ENCODE data around the gene HOXA7. TPM values are rescaled to one million over a fixed set of nuclear protein-coding genes. Genes with fewer than 3 reads are reported as not detected.

HOXA7 gene
- total and polyA plus RNA-seq, 2 of the 8 experiments (the other 6 are each of a cell fraction or from before 2014, with no cell fraction given) = 0.03 TPM; not detected in 1

- no peak overlapping the region for H3K4me2 ChIP-seq (ENCODE audit: insufficient read depth in 1 of 2, low read depth in 2 of 2, low read length in 2 of 2)
- no peak overlapping the region for H2AFZ ChIP-seq (ENCODE audit: low read length)
- peaks cover 100% of the 10 kb centered on the region in 4 experiments for H3K27me3 ChIP-seq (replicated peaks in 1 of 4; ENCODE audit: control insufficient read depth in 3 of 4, extremely low read depth in 1 of 4, insufficient read depth in 3 of 4, low read length in 3 of 4)
- H3K36me3 ChIP-seq (ENCODE audit: control insufficient read depth in 2 of 4, insufficient read depth in 4 of 4, low read length in 3 of 4) = no peaks in the 10 kb centered on the region
- H3K4me1 ChIP-seq (replicated peaks in 1 of 4; ENCODE audit: control insufficient read depth in 3 of 4, insufficient read depth in 4 of 4, low read length in 3 of 4) = 0 out of 7 replicates have a peak, but pooled peaks cover 0 to 2% (median 0%) of the 10 kb centered on the region in 4 experiments
- FAIRE-seq = no peak
- H4K5ac ChIP-seq (ENCODE audit: insufficient read length, low read depth, low read length) = no peak overlapping the region
- H3K18ac ChIP-seq (ENCODE audit: extremely low read depth, low read length) = no peak overlapping the region
- no peak overlapping the region for H3K14ac ChIP-seq (ENCODE audit: insufficient read length)
- CTCF ChIA-PET (ENCODE audit: partially characterized antibody) = interaction anchor here (0.9 to 1.4 kb wide), 4 partner anchors 18 to 37 kb away, joined by 3 to 4 read pairs (median 3); no protein-coding TSS in a partner anchor
- peak overlapping the region; percentile 35; the same call in 1 of the 2 replicates for H2BK12ac ChIP-seq (ENCODE audit: low read depth, low read length)
- no peak overlapping the region for H2BK20ac ChIP-seq (ENCODE audit: low read length)
- H3K9me3 ChIP-seq (ENCODE audit: insufficient read depth in 2 of 2, low read depth in 1 of 2, low read length in 1 of 2) = no peaks in the 10 kb centered on the region
- H4K8ac ChIP-seq (ENCODE audit: extremely low read depth, insufficient read depth, low read length) = no peak overlapping the region
- no peak overlapping the region for H3K9ac ChIP-seq (replicated peaks in 1 of 4; ENCODE audit: extremely low read depth in 1 of 4, low read depth in 3 of 4, low read length in 3 of 4)
- no peaks in the 10 kb centered on the region for H3K79me2 ChIP-seq (ENCODE audit: control insufficient read depth in 1 of 2, insufficient read depth in 2 of 2, low read length in 2 of 2)
- H4K20me1 ChIP-seq (replicated peaks in 1 of 2; ENCODE audit: control insufficient read depth in 1 of 2, insufficient read depth in 2 of 2, low read length in 2 of 2) = peaks cover 18 to 29% of the 10 kb centered on the region in 2 experiments
- H3K79me1 ChIP-seq (ENCODE audit: low read depth, low read length) = no peaks in the 10 kb centered on the region
- H4K91ac ChIP-seq (replicated peaks; ENCODE audit: insufficient read length, low read length) = no peak overlapping the region
- peak in 1 of 2 experiments; percentile 45 for DNase-seq (ENCODE audit: low read depth in 1 of 2, low spot score in 2 of 2)
- no peak overlapping the region for H3K27ac ChIP-seq (ENCODE audit: low read depth, low read length)
- WGBS, 2 experiments (ENCODE audit: extremely low coverage in 1 of 2, insufficient coverage in 1 of 2, insufficient read length in 1 of 2, insufficient replicate concordance in 2 of 2, low coverage in 1 of 2, low lambda C conversion rate in 2 of 2, missing lambda C conversion rate in 1 of 2) = 10% methylated on average over 43 of the region's 43 CpGs; no CpG with 5 or more reads in 1 of the 2 experiments
- H2BK15ac ChIP-seq (ENCODE audit: low read length) = no peak overlapping the region
- TF ChIP-seq SUZ12 (IDR thresholded peaks at IDR 0.05; ENCODE audit: low read length) = peak; percentile 76
- no peak for TF ChIP-seq FOSL1 (IDR thresholded peaks at IDR 0.05; ENCODE audit: insufficient read depth, low read depth, low read length)
- no peak for TF ChIP-seq POLR2A (IDR thresholded peaks at IDR 0.05; ENCODE audit: control extremely low read depth in 1 of 2, low read depth in 2 of 2, low read length in 2 of 2)
- TF ChIP-seq EZH2 (IDR thresholded peaks at IDR 0.05; ENCODE audit: low read depth, low read length, severe bottlenecking) = peak; percentile 82
- TF ChIP-seq RNF2 (IDR thresholded peaks at IDR 0.05; ENCODE audit: borderline replicate concordance, low read depth, low read length, missing control alignments, poor library complexity, severe bottlenecking) = peak; percentile 86
- TF ChIP-seq EGR1 (IDR thresholded peaks at IDR 0.05; ENCODE audit: borderline replicate concordance, low read depth, low read length) = no peak
- peak; percentile 97; the same call in 1 of the 2 replicates for TF ChIP-seq CBX8 (IDR thresholded peaks at IDR 0.05; ENCODE audit: borderline replicate concordance, low read depth, low read length)
- H3K23ac ChIP-seq (ENCODE audit: insufficient read length) = no peak overlapping the region
- H3K56ac ChIP-seq (replicated peaks; ENCODE audit: insufficient read length, low read depth, low read length) = no peak overlapping the region
- no peak overlapping the region for H2BK5ac ChIP-seq (ENCODE audit: low read depth, low read length)
- POLR2A ChIA-PET (ENCODE audit: partially characterized antibody) = no interaction called here
- H2AK5ac ChIP-seq (ENCODE audit: low read depth, low read length) = no peak overlapping the region; the same call in 1 of the 2 replicates
- H3K4me3 ChIP-seq (ENCODE audit: extremely low read depth in 1 of 4, insufficient read depth in 2 of 4, low read depth in 3 of 4, low read length in 4 of 4) = no peak overlapping the region
- no peak overlapping the region for H2BK120ac ChIP-seq (replicated peaks; ENCODE audit: low read depth, low read length)
- no peaks in the 10 kb centered on the region; the same call in 1 of the 2 replicates for H3K23me2 ChIP-seq (ENCODE audit: low read depth, low read length)
- H3K4ac ChIP-seq (replicated peaks; ENCODE audit: insufficient read length, low read depth, low read length) = no peak overlapping the region
Observed at GRCh38 chr7:27124096-27124901, 32.2 kb downstream of the HOXA7 start.

Data from H1 (cell line).